Transverse colon (tissue), 4 donors: Measurements from ENCODE around the gene UGT2B15. TPM values are rescaled to one million over a fixed set of nuclear protein-coding genes. Genes with fewer than 3 reads are reported as not detected.
"Not testable (repeated sequence)": the region's sequence is repeated elsewhere in the genome, so short reads cannot be mapped to it uniquely, and the experiment has no call there.

Experiments
- DNase-seq: peaks from one replicate; pipeline ENCODE4 v3.0.0-alpha.2; 2019
- H3K27ac ChIP-seq, 4 donors: fragments of 200-600 bp; sonication (generic); 2 replicates each; pipeline ENCODE4 v1.5.1; 2016 to 2018; ENCODE audit warnings: inconsistent platforms in 4 of 4
- H3K27me3 ChIP-seq: fragments of 200-600 bp; sonication (generic); 2 replicates; pipeline ENCODE4 v1.5.1; 2017; ENCODE audit warnings: inconsistent platforms
- H3K36me3 ChIP-seq, 4 donors: fragments of 200-600 bp; sonication (generic); 2 replicates each; pipeline ENCODE4 v1.5.1; 2017 to 2019; ENCODE audit warnings: inconsistent platforms in 4 of 4
- H3K4me1 ChIP-seq, 4 donors: fragments of 200-600 bp; sonication (generic); 2 replicates each; pipeline ENCODE4 v1.5.1; 2017 to 2020; ENCODE audit warnings: inconsistent platforms in 4 of 4
- H3K4me3 ChIP-seq, 4 donors: fragments of 200-600 bp; sonication (generic); 1 replicate in 1 of 4; 2 replicates in 3 of 4; pipeline versions ENCODE4 v1.5.1 to v1.6.1; 2017 to 2019; ENCODE audit warnings: inconsistent platforms in 4 of 4
- H3K9me3 ChIP-seq, 2 donors: fragments of 200-600 bp; sonication (generic); 2 replicates each; pipeline ENCODE4 v1.5.1; 2017 to 2019; ENCODE audit warnings: inconsistent platforms in 2 of 2
- CTCF ChIP-seq, 5 experiments: fragments of 200-600 bp in 3 of 5; fragments of 450-650 bp in 2 of 5; sonication (generic) in 3 of 5; IDR thresholded peaks; 1 replicate in 2 of 5; 2 replicates in 3 of 5; pipeline ENCODE4 v1.5.1; 2016 to 2017; ENCODE audit warnings: antibody characterized with exemption in 5 of 5, inconsistent platforms in 3 of 5, mild to moderate bottlenecking in 2 of 5, moderate library complexity in 1 of 5
- EP300 ChIP-seq: sonication (generic); formaldehyde crosslinking; IDR thresholded peaks from one replicate; pipeline ENCODE4 v1.6.1; 2017; ENCODE audit warnings: antibody characterized with exemption, low read depth
- POLR2A ChIP-seq: fragments of 450-650 bp; IDR thresholded peaks from one replicate; pipeline ENCODE4 v1.6.1; 2016; ENCODE audit warnings: antibody characterized with exemption, mild to moderate bottlenecking, moderate library complexity
- POLR2AphosphoS5 ChIP-seq, 3 donors: sonication (generic); formaldehyde crosslinking; IDR thresholded peaks; one replicate each; pipeline ENCODE4 v1.6.1; 2016; ENCODE audit warnings: antibody characterized with exemption in 3 of 3
- WGBS, 2 donors: methylation state at CpG; one replicate each; pipeline ENCODE4 v1.1.5; 2018; ENCODE audit warnings: low coverage in 1 of 2; 5-methylcytosine and 5-hydroxymethylcytosine counted together
- in situ Hi-C, 4 donors: fragments of 200-750 bp; cut with MboI; loops; one replicate each; pipeline versions ENCODE4 v1.15.0 to v1.15.1; 2017; ENCODE audit warnings: low sequenced_read_pairs in 3 of 4, low pct_ligation_motif_present in 1 of 4, low pct_unique_long_range_greater_than_20kb in 1 of 4
- intact Hi-C: fragments of 100-400 bp; cut with DNase I; formaldehyde crosslinking; loops from one replicate; pipeline ENCODE4 v1.15.1; 2023; ENCODE audit warnings: low total_unique reads
- total RNA-seq, 4 donors: library from RNA; depleted of rRNA; stranded (reverse); fragments of >200 nt; gene quantifications; one replicate each; pipeline ENCODE4 v1.1.0, GENCODE V29; 2016

Gene UGT2B15
- total RNA-seq, 4 donors from 2014 or later = 2.6 to 93.0 (median 17.6) TPM; not detected in 1

DNA sequence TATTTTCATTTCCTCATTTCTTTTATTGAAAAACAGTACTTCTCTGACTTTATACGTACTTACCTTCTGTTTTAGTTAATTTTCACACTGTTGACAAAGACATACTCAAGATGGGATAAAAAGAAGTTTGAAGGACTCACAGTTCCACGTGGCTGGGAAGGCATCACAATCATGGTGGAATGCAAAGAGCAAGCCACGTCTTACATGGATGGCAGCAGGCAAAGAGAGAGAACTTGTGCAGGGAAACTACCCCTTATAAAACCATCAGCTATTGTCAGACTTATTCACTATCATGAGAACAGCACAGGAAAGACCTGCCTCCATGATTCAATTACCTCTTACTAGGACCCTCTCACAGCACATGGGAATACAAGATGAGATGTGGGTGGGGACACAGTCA, 20.7 kb upstream of the UGT2B15 start:
- Histone ChIP-seq H3K4me1 (no peaks in the 10 kb centered on the region), H3K9me3 (peaks cover 4% of the 10 kb centered on the region in 2 donors), H3K27ac (no peak overlapping the region), H3K27me3 (no peaks in the 10 kb centered on the region), H3K4me3 (no peak overlapping the region), H3K36me3 (no peaks in the 10 kb centered on the region)
- DNase-seq = no peak
- intact Hi-C loops = no loop called here
- in situ Hi-C loops = no loop called here
- TF ChIP-seq POLR2A (no peak), POLR2AphosphoS5 (IDR thresholded peaks at IDR 0.05) (no peak), EP300 (no peak), CTCF (IDR thresholded peaks at IDR 0.05) (no peak)
- WGBS, 2 donors = 80 to 82% methylated on average over 3 of the region's 3 CpGs

GRCh38 chr4:68683034-68683433, 12.6 kb upstream of the UGT2B15 start:
- Histone ChIP-seq H3K4me3 (no peak overlapping the region), H3K9me3 (no peaks in the 10 kb centered on the region), H3K4me1 (no peaks in the 10 kb centered on the region), H3K36me3 (no peaks in the 10 kb centered on the region), H3K27me3 (no peaks in the 10 kb centered on the region), H3K27ac (no peak overlapping the region)
- in situ Hi-C loops (no loop called here), intact Hi-C loops (no loop called here)
- no peak for TF ChIP-seq CTCF (IDR thresholded peaks at IDR 0.05)
- TF ChIP-seq EP300 = no peak
- TF ChIP-seq POLR2A = no peak
- TF ChIP-seq POLR2AphosphoS5 (IDR thresholded peaks at IDR 0.05) = no peak
- DNase-seq = no peak
- WGBS, 2 donors = 83 to 100% methylated on average over 1 to 5 of the region's 5 CpGs

GRCh38 chr4:68681298-68681697, 10.8 kb upstream of the UGT2B15 start:
- H3K9me3 ChIP-seq, intact Hi-C loops, H3K27me3 ChIP-seq, H3K36me3 ChIP-seq, DNase-seq, H3K27ac ChIP-seq, in situ Hi-C loops, H3K4me1 ChIP-seq, H3K4me3 ChIP-seq: not testable (repeated sequence)
- 84 to 90% methylated on average over 3 of the region's 3 CpGs for WGBS, 2 donors

DNA sequence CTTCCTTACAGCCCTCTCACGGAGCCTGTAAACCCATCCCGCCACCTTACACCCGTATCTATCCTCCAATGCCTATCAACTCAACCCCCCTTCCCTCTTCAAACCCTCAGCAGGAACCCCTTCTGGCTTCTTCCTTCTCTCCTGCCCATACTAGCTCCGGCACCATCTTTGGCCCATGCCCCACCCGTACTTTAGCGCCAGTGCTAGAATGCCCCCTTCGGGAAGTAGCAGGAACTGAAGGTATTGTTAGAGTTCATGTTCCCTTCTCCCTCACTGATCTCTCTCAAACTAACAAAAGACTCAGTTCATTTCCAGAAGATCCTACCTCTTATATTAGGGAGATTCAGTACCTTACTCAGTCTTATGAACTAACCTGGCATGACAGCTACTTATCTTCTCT, 2.7 kb upstream of the UGT2B15 start:
- WGBS, 2 donors = 92 to 94% methylated on average over 6 to 7 of the region's 7 CpGs
- no peak for DNase-seq
- H3K4me3 ChIP-seq = no peak overlapping the region
- in situ Hi-C loops (no loop called here), intact Hi-C loops (no loop called here)
- TF ChIP-seq POLR2A = no peak
- H3K4me1 ChIP-seq = no peaks in the 10 kb centered on the region
- no peaks in the 10 kb centered on the region for H3K36me3 ChIP-seq
- H3K27me3 ChIP-seq = no peaks in the 10 kb centered on the region
- no peak overlapping the region for H3K27ac ChIP-seq
- no peaks in the 10 kb centered on the region for H3K9me3 ChIP-seq

DNA sequence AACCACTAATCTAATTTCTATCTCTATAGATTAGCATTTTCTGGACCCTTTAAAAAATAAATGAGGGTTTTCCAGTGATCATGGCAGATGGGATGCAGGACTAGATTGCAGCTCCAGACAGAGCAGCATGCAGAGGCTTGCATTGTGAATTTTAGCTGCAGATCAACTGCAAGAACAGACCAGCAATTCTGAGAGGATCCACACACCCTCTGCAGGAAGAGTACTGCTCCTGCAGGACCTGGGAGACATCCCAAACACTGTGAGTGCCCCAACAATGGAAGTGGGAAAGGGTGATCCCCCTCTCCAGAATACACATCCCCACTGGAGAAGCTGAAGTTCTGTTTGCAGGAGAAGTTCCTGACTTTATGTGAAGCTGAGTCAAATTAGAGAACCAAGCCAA, 765 bp upstream of the UGT2B15 start:
- intact Hi-C loops, H3K27ac ChIP-seq, H3K36me3 ChIP-seq, DNase-seq, H3K4me3 ChIP-seq, in situ Hi-C loops, H3K9me3 ChIP-seq, H3K4me1 ChIP-seq, H3K27me3 ChIP-seq: not testable (repeated sequence)
- TF ChIP-seq CTCF (IDR thresholded peaks at IDR 0.05) = peak in 2 of 5 experiments; percentile 11 to 24

GRCh38 chr4:68668537-68669163, 1.8 kb downstream of the UGT2B15 start:
- DNase-seq, H3K27me3 ChIP-seq, H3K9me3 ChIP-seq, intact Hi-C loops, H3K36me3 ChIP-seq, in situ Hi-C loops, H3K27ac ChIP-seq, H3K4me1 ChIP-seq, H3K4me3 ChIP-seq: not testable (repeated sequence)

DNA sequence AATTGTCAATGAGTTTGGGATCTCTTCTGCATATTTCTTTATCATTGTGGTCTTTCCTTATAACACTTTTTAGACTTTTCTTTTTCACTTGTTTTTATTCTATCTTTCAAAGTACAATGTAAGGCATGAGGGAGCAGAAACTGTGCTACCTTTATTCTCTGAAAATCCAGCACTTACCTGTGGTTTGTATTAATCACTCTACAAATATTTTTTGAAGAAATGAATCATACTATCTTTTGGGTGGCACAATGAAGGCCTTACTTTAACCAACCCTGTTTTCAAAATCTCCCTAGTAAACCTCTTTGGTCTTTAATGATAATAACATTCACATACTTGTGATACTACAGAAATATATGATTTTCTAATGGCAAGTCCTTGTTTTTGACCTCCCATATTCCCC, 2.9 kb downstream of the UGT2B15 start:
- H3K27ac ChIP-seq, H3K27me3 ChIP-seq, DNase-seq, H3K36me3 ChIP-seq, intact Hi-C loops, H3K4me3 ChIP-seq, H3K4me1 ChIP-seq, H3K9me3 ChIP-seq, in situ Hi-C loops: not testable (repeated sequence)

DNA sequence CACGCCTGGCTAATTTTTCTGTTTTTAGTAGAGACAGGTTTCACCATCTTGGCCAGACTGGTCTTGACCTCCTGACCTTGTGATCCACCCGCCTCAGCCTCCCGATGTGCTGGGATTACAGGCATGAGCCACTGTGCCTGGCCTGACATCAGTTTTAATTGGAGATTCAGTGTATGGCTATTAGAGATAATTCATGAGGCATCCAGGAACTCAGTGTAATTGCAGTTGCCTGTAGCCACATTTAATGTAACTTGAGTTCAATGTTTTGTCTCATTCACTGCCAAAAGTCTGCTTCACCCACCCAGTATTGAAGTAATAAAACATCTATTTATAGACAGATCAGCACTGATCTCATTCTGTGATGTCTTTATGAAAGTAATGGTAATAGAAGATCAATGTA, 5.7 kb downstream of the UGT2B15 start:
- H3K9me3 ChIP-seq, H3K27ac ChIP-seq, in situ Hi-C loops, H3K4me1 ChIP-seq, H3K36me3 ChIP-seq, DNase-seq, H3K4me3 ChIP-seq, H3K27me3 ChIP-seq, intact Hi-C loops: not testable (repeated sequence)
- 73 to 100% methylated on average over 1 to 3 of the region's 3 CpGs for WGBS, 2 donors
